Adrenal gland (tissue), 5 donors: ENCODE measurements around the gene NAMPT.

Experiments used
- POLR2A ChIP-seq, 2 donors: fragments of 450-650 bp; IDR thresholded peaks; one replicate each; pipeline ENCODE4 v1.6.1; 2017; ENCODE audit warnings: antibody characterized with exemption in 2 of 2, mild to moderate bottlenecking in 2 of 2, moderate library complexity in 1 of 2
- TF ChIP-seq, protein P1 (sequence below), 6 experiments: fragments of 450-650 bp in 4 of 6; fragments of 200-600 bp in 2 of 6; sonication (generic) in 1 of 6; IDR thresholded peaks; 1 replicate in 5 of 6; 2 replicates in 1 of 6; pipeline versions ENCODE4 v1.5.1 to v1.8.0; 2016 to 2021; ENCODE audit warnings: antibody characterized with exemption in 6 of 6, mild to moderate bottlenecking in 2 of 6, moderate library complexity in 1 of 6
- donor health status: DM: no; HTN: no; CAD: no.

DNA sequence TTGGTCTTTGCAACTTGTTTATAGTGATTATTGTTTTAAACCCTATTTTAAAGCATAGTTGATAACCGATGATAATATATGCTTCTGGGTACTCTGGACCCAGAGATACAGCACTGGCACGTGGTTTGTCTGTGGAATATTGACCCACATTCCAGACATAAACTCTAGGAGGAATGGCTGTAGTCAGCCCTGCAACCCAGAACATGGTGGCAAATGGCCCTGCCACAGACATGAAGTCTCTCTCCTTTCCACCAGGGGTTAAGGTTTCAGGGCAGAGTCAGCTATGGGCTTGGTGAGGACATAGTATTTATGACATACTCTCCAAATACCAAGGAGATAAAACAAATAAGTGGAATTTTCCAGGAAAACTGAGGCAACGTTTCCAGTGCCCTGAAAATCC lies 83.6 kb downstream of the NAMPT start:
- TF ChIP-seq, protein P1, sequence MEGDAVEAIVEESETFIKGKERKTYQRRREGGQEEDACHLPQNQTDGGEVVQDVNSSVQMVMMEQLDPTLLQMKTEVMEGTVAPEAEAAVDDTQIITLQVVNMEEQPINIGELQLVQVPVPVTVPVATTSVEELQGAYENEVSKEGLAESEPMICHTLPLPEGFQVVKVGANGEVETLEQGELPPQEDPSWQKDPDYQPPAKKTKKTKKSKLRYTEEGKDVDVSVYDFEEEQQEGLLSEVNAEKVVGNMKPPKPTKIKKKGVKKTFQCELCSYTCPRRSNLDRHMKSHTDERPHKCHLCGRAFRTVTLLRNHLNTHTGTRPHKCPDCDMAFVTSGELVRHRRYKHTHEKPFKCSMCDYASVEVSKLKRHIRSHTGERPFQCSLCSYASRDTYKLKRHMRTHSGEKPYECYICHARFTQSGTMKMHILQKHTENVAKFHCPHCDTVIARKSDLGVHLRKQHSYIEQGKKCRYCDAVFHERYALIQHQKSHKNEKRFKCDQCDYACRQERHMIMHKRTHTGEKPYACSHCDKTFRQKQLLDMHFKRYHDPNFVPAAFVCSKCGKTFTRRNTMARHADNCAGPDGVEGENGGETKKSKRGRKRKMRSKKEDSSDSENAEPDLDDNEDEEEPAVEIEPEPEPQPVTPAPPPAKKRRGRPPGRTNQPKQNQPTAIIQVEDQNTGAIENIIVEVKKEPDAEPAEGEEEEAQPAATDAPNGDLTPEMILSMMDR (IDR thresholded peaks at IDR 0.05) = no peak
- TF ChIP-seq POLR2A (IDR thresholded peaks at IDR 0.05) = no peak
